IMR-90 (cell line): ENCODE results near the gene ORAI3.

ENCODE experiments used
- BHLHE40 ChIP-seq: fragments of 150-350 bp; IDR thresholded peaks from 2 replicates; pipeline ENCODE4 v1.6.1; 2016; ENCODE audit warnings: mild to moderate bottlenecking, low read depth, low read length
- CEBPB ChIP-seq: IDR thresholded peaks from 2 replicates; pipeline ENCODE4 v1.6.1; 2012; ENCODE audit warnings: low read depth, low read length, improper control_type of control experiment
- FOS ChIP-seq: fragments of 150-350 bp; IDR thresholded peaks from 2 replicates; pipeline ENCODE4 v1.6.1; 2016; ENCODE audit warnings: low read depth, low read length
- MAFK ChIP-seq: IDR thresholded peaks from 2 replicates; pipeline ENCODE4 v1.6.1; 2012; ENCODE audit warnings: low read depth, low read length, improper control_type of control experiment
- MXI1 ChIP-seq: IDR thresholded peaks from 2 replicates; pipeline ENCODE4 v1.6.1; 2012; ENCODE audit warnings: low read depth, mild to moderate bottlenecking, low read length, moderate library complexity, borderline replicate concordance
- POLR2A ChIP-seq: IDR thresholded peaks from 2 replicates; pipeline ENCODE4 v1.6.1; 2012; ENCODE audit warnings: mild to moderate bottlenecking, low read depth, low read length
- RAD21 ChIP-seq: IDR thresholded peaks from 2 replicates; pipeline ENCODE4 v1.6.1; 2012; ENCODE audit warnings: low read length, improper control_type of control experiment
- RCOR1 ChIP-seq: IDR thresholded peaks from 2 replicates; pipeline ENCODE4 v1.6.1; 2012; ENCODE audit warnings: mild to moderate bottlenecking, low read length, improper control_type of control experiment; ENCODE audit not compliant: insufficient replicate concordance
- RFX5 ChIP-seq: IDR thresholded peaks from 2 replicates; pipeline ENCODE4 v1.8.0; 2012; ENCODE audit warnings: low read depth, mild to moderate bottlenecking, low read length, moderate library complexity
- SMC3 ChIP-seq: fragments of 150-350 bp; IDR thresholded peaks from 2 replicates; pipeline ENCODE4 v1.6.1; 2016; ENCODE audit warnings: low read depth, mild to moderate bottlenecking, antibody characterized with exemption, low read length, moderate library complexity
- TF ChIP-seq, protein P1 (sequence below): conservative IDR thresholded peaks from 2 replicates; pipeline ENCODE4 v1.5.1; 2012; ENCODE audit warnings: mild to moderate bottlenecking, low read depth, low read length, improper control_type of control experiment
- TF ChIP-seq, protein P2 (sequence below): fragments of 150-350 bp; IDR thresholded peaks from 2 replicates; pipeline ENCODE4 v1.6.1; 2017; ENCODE audit warnings: mild to moderate bottlenecking, antibody characterized with exemption, low read length, low read depth

DNA sequence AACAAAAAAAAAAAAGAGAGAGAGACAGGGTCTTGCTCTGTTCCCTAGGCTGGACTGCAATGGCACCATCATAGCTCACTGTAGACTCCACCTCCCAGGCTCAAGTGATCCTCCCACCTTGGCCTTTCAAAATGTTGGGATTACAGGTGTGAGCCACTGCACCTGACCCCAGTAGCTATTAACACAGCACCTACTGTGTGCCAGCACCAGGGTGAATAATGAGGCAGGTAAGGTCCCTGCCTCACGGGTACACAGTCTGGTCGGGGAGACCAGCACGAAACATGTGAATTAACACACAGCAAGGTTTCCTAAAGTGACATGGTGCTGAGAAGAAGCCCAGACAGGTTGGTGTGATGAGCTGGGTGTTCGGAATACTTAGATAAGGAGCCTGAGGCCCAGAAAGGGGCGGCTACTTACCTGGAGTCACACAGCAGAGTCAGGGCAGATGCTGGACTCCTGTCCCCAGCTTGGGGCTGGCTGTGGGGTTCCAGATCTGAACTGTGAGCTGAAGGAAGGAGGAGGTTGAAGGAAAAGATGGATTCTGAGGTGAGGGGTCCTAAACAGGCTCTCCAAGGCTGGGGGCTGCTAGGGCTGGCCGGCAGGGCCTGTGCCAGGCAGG is 36.0 kb upstream of the ORAI3 start:
- no peak for TF ChIP-seq RFX5
- TF ChIP-seq, protein P1, sequence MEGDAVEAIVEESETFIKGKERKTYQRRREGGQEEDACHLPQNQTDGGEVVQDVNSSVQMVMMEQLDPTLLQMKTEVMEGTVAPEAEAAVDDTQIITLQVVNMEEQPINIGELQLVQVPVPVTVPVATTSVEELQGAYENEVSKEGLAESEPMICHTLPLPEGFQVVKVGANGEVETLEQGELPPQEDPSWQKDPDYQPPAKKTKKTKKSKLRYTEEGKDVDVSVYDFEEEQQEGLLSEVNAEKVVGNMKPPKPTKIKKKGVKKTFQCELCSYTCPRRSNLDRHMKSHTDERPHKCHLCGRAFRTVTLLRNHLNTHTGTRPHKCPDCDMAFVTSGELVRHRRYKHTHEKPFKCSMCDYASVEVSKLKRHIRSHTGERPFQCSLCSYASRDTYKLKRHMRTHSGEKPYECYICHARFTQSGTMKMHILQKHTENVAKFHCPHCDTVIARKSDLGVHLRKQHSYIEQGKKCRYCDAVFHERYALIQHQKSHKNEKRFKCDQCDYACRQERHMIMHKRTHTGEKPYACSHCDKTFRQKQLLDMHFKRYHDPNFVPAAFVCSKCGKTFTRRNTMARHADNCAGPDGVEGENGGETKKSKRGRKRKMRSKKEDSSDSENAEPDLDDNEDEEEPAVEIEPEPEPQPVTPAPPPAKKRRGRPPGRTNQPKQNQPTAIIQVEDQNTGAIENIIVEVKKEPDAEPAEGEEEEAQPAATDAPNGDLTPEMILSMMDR, result no peak
- no peak for TF ChIP-seq RCOR1
- TF ChIP-seq FOS, result no peak
- no peak for TF ChIP-seq POLR2A
- TF ChIP-seq, protein P2, sequence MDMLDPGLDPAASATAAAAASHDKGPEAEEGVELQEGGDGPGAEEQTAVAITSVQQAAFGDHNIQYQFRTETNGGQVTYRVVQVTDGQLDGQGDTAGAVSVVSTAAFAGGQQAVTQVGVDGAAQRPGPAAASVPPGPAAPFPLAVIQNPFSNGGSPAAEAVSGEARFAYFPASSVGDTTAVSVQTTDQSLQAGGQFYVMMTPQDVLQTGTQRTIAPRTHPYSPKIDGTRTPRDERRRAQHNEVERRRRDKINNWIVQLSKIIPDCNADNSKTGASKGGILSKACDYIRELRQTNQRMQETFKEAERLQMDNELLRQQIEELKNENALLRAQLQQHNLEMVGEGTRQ, result no peak
- TF ChIP-seq MXI1, result no peak
- TF ChIP-seq RAD21, result no peak
- TF ChIP-seq BHLHE40, result no peak
- no peak for TF ChIP-seq SMC3
- TF ChIP-seq CEBPB, result no peak
- no peak for TF ChIP-seq MAFK
